ENCODE data around the gene TXNRD1. TPM values are rescaled to one million over a fixed set of nuclear protein-coding genes. Genes with fewer than 3 reads are reported as not detected.
A peak's percentile ranks its signal among the peaks of the same experiment; 100 is the strongest.

The TXNRD1 gene
- total and polyA plus RNA-seq, 11 donors: 26.6 to 384 (median 90.8) TPM

GRCh38 chr12:104350211-104351056, 134.9 kb downstream of the TXNRD1 start:
- H3K36me3 ChIP-seq: peaks cover 0 to 83% (median 77%) of the 10 kb centered on the region in 9 donors
- 89 to 93% (median 93%) methylated on average over 8 of the region's 8 CpGs for WGBS, 4 donors
- H3K4me3 ChIP-seq: no peak overlapping the region
- no peaks in the 10 kb centered on the region for H3K9me3 ChIP-seq
- intact Hi-C loops (cut with DNase I): loop anchor here in 1 of 10 donors (5.0 kb wide), 1 partner anchor 43 kb away; no protein-coding TSS in a partner anchor
- H3K27me3 ChIP-seq: no peaks in the 10 kb centered on the region
- H3K4me1 ChIP-seq: peaks cover 0 to 6% (median 2%) of the 10 kb centered on the region in 12 donors
- DNase-seq (no peak), ATAC-seq (no peak)
- H3K27ac ChIP-seq: no peak overlapping the region
- TF ChIP-seq CTCF (IDR thresholded peaks at IDR 0.05) (no peak), POLR2A (IDR thresholded peaks at IDR 0.05) (no peak)

GRCh38 chr12:104351057-104351983, 135.7 kb downstream of the TXNRD1 start:
- no peak for TF ChIP-seq CTCF (IDR thresholded peaks at IDR 0.05)
- TF ChIP-seq POLR2A (IDR thresholded peaks at IDR 0.05): no peak
- Histone ChIP-seq H3K4me3 (no peak overlapping the region), H3K27me3 (no peaks in the 10 kb centered on the region), H3K27ac (no peak overlapping the region), H3K4me1 (peaks cover 0 to 3% (median 0%) of the 10 kb centered on the region in 12 donors), H3K36me3 (peaks cover 0 to 77% (median 73%) of the 10 kb centered on the region in 9 donors), H3K9me3 (no peaks in the 10 kb centered on the region)
- 90 to 95% (median 93%) methylated on average over 4 of the region's 4 CpGs for WGBS, 4 donors
- no peak for DNase-seq
- intact Hi-C loops (cut with DNase I): loop anchor here in 1 of 10 donors (5.0 kb wide), 1 partner anchor 44 kb away; no protein-coding TSS in a partner anchor
- ATAC-seq: peak in 3 of 4 donors; percentile 19 to 44 (median 34)

DNA sequence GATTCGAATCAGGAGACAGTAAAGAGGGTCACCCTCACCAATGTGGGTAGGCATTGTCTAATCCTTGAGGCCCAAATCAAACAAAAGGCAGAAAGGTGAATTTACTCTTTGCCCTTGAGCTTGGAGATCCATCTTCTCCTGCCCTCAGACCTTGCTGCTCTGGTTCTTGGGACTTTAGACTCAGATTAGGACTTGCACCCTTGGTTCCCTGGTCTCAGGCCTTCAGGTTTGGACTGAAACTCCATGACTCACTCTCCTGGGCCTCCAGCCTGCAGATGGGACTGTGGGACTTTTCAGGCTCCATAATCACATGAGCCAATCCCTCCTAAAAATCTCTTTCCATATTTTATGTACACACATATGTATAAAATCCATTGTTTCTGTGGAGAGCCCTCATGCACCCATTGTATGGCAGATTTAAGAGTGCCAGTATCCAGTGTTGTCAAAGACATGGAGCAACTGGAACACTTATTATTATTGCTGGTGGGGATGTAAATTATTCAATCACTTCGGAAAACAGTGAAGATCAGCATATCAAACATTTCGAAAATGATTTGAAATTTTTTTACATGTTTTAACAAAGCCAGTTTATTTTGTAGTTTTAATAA, 136.6 kb downstream of the TXNRD1 start:
- Histone ChIP-seq H3K9me3 (no peaks in the 10 kb centered on the region), H3K27me3 (no peaks in the 10 kb centered on the region), H3K36me3 (peaks cover 0 to 68% (median 64%) of the 10 kb centered on the region in 9 donors), H3K4me1 (peaks cover 0 to 3% (median 0%) of the 10 kb centered on the region in 12 donors), H3K4me3 (no peak overlapping the region), H3K27ac (no peak overlapping the region)
- DNase-seq: no peak
- ATAC-seq: peak in 1 of 4 donors; percentile 29
- 92 to 98% (median 97%) methylated on average over 3 of the region's 3 CpGs for WGBS, 4 donors
- TF ChIP-seq POLR2A (IDR thresholded peaks at IDR 0.05): no peak
- TF ChIP-seq CTCF (IDR thresholded peaks at IDR 0.05): no peak
- intact Hi-C loops (cut with DNase I): loop anchor here in 1 of 10 donors (5.0 kb wide), 1 partner anchor 45 kb away; no protein-coding TSS in a partner anchor
